GM19452 (cell line): ENCODE measurements around the gene WNT7A.

Source experiments
- ATAC-seq: cut with Tn5 transposase; IDR thresholded peaks from one replicate; pipeline ENCODE4 v1.9.1; 2021; ENCODE audit not compliant: unreplicated experiment

Gene WNT7A

GRCh38 chr3:13798401-13798800 is 81.5 kb downstream of the WNT7A start:
- ATAC-seq: no peak

- ATAC-seq: no peak
Measured at GRCh38 chr3:13796701-13797460, 83.0 kb downstream of the WNT7A start.

- ATAC-seq: no peak
Measured at GRCh38 chr3:13795816-13796215, 84.1 kb downstream of the WNT7A start.

- ATAC-seq: no peak
Measured at GRCh38 chr3:13794322-13794721, 85.5 kb downstream of the WNT7A start.

- ATAC-seq: no peak
Measured at GRCh38 chr3:13793451-13793850, 86.4 kb downstream of the WNT7A start.

- no peak for ATAC-seq
Measured at GRCh38 chr3:13792512-13793371, 87.1 kb downstream of the WNT7A start.

GRCh38 chr3:13792051-13792490 is 87.8 kb downstream of the WNT7A start:
- ATAC-seq: no peak

- no peak for ATAC-seq
Measured at GRCh38 chr3:13791198-13792050, 88.4 kb downstream of the WNT7A start.

GRCh38 chr3:13790376-13791197 is 89.3 kb downstream of the WNT7A start:
- ATAC-seq: no peak

- no peak for ATAC-seq
Measured at GRCh38 chr3:13788522-13789424, 91.1 kb downstream of the WNT7A start.

- ATAC-seq: no peak
Measured at GRCh38 chr3:13787533-13788132, 92.2 kb downstream of the WNT7A start.

GRCh38 chr3:13786811-13787210 is 93.1 kb downstream of the WNT7A start:
- ATAC-seq: no peak

GRCh38 chr3:13785853-13786436 is 93.9 kb downstream of the WNT7A start:
- ATAC-seq: no peak

GRCh38 chr3:13785351-13785750 is 94.5 kb downstream of the WNT7A start:
- ATAC-seq: no peak

- no peak for ATAC-seq
Measured at GRCh38 chr3:13783476-13783875, 96.4 kb downstream of the WNT7A start.

GRCh38 chr3:13782501-13782900 is 97.4 kb downstream of the WNT7A start:
- ATAC-seq: no peak

GRCh38 chr3:13781417-13781816 is 98.5 kb downstream of the WNT7A start:
- ATAC-seq: no peak

- ATAC-seq: no peak
Measured at GRCh38 chr3:13780432-13781176, 99.3 kb downstream of the WNT7A start.
